ENCODE data around the gene TRIM3.

GRCh38 chr11:6437993-6438392 lies 35.7 kb downstream of the TRIM3 start:
- TF ChIP-seq POLR2A (IDR thresholded peaks at IDR 0.05): no peak
- no peak for TF ChIP-seq CTCF (IDR thresholded peaks at IDR 0.05)
